ENCODE data around the gene DMC1.

The DMC1 gene

DNA sequence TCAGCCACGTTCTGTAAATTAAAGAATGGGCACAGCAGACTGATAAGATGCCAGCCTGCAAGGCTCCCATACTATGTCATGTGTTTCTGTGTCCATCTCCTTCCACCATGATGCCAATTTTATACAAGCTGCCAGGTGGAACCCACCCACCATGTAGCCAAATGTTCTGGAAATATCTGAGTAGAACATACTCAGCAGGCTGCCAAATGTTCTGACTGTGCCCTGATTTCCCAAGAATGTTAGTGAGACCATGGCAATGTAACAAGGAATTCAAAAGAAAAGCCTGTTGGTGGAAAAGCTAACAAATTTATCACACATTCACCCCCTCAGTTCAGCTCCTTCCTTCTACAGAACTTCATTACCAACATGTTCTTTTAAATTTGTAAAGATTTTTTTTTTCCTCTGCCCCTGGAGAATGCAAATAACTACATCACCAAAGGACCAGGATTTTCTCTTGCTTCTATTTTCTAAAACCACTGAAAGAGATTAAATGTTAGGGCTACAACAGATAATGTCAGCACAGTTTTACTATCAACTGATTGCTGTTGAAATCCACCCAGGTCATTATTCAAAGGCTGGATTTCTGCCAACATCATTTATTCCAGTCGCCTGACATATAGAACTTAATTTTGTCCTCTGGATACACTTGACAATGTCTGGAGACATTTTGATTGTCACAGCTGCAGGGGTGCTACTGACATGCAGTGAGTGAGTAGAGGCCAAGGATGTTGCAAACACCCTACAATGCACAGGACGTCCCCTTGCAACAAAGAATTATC, 3.1 kb downstream of the DMC1 start:
- no peak for DNase-seq

DNA sequence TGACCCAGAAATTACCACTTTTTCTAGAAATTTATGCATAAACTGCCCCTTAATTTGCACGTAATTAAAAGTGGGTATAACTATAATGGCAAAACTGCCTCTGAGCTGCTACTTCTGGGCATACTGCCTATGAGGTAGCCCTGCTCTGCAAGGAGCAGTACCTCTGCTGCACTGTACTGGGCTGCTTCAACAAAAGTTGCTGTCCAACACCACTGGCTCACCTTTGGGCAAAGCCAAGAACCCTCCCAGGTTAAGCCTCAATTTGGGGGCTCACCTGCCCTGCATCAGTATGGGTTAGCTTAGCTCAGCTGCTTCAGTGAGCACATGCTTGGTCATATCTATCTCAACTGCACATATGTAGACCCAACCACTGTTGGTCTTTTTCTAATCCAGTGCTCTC, 4.5 kb downstream of the DMC1 start:
- DNase-seq: no peak

DNA sequence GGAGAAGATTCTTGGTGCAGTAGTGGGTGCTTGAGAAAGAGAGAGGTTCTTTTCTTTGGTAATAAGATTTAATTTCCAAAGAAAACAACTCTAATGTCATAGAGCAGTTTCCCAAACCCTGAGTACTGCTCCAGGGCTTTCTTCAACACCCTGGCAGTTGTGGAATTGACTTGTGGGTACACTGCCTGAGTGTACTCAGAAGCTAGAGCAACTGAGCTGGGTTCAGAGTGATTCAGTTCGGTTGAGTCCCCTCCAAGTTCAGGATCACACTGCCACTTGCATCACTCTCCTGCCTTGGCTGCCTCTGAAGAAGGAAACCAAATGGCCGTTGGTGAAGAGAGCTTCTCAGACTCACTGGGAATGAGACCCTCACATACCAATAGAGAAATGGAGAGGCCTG, 5.3 kb downstream of the DMC1 start:
- no peak for DNase-seq

DNA sequence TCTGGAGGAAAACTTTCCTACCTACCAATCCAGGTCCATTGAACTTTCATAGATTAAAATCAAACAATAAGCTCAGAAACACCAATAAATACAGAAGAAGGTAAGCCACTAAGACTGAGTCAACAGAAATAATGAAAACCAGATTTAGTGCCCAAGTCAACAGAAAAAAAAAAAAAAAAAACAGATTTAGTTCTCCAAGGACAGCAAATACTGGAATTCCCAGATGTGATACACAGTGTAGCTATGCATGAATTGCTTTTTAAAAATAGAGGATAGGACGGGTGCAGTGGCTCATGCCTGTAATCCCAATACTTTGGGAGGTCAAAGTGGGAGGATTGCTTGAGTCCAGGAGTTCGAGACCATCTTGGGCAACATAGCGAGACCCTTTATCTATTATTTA, 15.7 kb downstream of the DMC1 start:
- peak; percentile 47 for DNase-seq

DNA sequence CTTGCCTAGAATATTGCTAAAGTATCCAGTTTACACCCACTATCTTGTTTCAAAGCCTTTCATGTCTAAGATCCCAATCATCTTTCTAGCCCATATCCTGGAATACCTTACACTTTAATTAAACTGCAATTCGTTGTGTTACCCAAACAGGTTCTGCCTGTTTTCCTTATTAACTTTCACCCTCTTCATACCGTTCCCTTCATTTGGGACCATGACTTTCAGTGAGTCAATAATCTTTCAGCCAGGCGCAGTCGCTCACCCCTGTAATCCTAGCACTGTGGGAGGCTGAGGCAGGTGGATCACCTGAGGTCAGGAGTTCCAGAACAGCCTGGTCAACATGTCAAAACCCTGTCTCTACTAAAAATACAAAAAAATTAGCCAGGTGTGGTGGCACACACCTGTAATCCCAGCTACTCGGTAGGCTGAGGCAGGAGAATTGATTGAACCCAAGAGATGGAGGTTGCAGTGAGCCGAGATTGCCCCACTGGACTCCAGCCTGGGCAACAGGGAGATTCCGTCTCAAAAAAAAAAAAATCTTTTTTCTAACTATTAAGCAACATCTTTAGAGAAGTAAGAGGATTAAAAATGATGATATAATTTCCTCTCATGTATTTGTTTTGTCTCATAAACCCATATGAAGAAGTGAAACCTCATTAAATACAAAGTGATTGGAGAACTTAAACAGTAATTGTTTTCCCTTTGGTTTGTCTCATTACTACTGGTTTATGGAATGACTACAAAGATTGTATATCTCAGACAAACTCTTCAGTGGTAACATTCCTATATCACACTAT, 20.7 kb downstream of the DMC1 start:
- no peak for DNase-seq

DNA sequence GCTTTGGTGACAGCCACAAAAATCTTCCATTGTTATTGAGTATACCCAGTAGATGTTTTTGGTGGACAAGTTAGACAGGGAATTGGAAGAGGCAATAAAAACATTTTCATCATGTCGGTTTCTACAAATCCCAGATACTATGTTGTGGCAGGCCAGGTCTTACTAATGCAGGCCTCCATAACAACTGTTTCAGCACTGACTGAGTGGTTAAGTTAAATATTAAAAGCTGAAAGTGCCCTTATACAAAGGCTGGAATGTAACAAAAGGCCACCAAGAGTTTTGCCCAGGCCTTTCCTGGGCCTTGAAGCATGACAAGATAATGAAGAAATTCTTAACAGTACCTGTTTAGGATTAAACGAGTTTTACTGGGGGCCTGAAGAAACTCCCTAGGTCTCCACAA, 29.3 kb downstream of the DMC1 start:
- no peak for DNase-seq

DNA sequence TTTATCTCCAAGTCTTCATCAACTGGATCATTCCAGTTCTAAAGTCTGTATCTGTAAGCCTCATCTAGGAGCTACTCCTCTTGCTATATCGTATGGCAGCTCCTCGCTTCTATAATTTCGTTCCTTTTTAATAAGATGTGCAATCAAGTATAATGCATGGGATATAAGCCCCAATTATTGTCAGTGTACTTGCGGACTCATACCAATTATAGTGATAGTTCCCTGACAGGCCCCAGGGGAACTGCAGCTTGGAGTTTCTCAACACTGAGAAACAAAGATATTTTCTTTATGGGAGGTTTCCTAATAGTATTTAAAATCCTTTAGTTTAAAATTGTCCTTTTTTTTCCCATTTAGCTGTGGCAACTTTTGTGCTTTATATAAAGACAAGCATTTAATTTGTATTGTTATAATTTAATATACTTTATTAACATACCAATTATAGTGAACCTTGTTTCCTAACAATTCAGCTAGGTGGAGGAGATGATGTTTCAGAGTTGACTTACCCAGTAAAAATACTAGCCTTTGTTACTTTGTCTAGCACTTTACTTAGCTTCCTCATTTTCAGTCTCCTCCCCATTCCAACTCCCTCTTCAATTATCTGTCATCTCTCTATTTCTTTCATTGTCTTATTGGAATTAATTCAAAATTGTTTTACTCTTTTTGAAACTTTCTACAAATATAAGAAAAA, 38.6 kb downstream of the DMC1 start:
- no peak for DNase-seq

DNA sequence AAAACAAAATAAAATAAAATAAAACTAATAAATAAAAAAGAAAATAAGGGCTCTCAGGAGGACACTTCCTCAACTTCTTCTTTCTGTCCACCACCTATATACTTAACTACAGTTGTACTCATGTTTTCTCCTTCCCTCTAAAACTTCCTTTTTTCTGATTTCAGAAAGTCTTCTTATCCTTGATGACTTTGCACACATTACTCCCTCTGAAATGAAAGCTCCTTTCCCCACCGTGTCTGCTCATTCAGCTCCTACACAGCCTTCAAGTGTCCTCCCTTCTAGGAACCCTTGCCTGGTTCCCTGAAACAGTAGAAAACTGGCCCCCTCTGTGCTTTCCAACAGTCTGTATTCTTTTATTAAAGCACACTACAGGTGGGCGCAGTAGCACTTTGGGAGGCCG, 45.6 kb downstream of the DMC1 start:
- no peak for DNase-seq

DNA sequence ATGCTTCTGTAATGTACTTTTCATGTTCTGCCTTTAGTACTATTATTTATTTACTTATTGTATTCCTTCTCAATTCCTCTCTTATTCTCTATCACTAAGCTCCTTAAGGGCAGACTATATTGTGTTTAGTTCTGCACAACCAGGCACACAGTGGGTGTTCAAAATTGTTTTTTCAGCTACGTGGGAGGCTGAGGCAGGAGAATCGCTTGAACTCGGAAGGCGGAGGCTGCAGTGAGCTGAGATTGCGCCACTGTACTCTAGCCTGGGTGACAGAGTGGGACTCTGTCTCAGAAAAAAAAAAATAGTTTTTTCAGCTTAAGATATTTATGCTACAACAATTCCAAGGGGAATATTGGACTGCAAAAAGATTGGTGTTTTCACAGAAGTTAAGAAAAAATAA, 46.5 kb downstream of the DMC1 start:
- DNase-seq: no peak

DNA sequence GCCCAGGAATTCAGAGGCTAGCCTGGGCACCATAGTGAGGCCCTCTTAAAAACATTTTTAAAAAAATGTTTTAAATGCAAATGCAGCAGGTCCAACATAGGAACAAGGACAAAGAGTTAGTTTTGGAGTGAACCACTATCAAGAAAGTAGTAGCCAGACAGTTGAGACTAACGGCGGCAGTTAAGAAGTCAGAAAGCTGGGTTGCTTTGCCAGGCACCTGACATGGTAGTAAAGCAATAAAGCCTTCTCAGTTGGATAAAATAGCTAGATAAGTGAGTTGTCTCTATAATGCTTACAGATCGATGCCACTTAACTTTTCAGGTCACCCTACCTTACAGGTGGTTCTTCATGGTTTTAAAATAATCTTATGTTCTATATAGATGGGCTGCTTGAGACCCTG, 47.0 kb downstream of the DMC1 start:
- no peak for DNase-seq

DNA sequence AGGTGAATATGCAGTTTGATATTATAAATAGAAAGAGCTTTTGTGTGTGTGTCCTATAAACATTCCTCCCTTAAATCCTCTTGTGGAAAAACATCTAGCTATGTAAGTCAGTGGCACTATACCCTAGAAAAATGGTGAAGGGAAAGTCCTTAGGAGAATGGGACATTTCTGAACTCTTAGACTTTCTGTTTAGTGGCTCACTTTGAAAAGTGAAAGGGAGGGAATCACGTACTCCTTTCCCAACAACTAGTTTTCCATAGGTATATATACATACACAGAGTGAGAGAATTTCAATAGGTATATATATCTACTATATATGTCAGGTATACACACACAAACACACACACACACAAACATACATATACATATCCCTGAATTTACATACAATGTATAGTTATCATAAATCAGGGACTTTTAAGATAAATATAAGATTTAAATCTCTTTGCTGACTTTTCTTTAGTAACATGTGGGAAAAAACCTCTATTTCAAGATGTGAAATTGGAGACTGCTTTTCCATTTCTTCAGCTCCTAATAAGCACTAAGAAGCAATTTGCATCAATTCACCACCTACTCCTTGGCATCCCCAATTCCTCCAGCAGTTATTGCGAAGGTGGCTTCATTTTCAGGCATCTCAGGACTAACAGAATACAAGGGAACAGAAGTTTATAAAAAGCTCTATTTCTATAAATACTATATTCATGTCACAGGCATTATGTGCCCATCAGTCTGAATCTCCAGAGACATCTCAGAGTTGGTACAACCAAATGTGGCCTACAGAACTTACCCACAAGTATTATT, 50.3 kb downstream of the DMC1 start:
- no peak for DNase-seq

DNA sequence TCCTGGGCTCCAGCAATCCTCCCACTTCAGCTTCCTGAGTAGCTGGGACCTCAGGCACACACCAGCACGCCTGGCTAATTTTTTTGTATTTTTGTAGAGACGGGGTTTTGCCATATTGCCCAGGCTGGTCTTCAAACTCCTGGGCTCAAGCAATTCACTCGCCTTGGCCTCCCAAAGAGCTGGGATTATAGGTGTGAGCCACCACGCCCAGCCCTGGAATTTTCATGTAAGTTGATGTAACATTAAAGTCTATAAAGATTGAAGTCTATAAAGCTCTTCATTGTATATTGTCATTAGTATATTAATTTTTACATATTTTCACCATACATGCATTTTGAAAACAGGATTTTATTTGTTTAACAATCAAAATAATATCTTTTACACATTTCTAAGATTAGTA, 51.4 kb downstream of the DMC1 start:
- no peak for DNase-seq

DNA sequence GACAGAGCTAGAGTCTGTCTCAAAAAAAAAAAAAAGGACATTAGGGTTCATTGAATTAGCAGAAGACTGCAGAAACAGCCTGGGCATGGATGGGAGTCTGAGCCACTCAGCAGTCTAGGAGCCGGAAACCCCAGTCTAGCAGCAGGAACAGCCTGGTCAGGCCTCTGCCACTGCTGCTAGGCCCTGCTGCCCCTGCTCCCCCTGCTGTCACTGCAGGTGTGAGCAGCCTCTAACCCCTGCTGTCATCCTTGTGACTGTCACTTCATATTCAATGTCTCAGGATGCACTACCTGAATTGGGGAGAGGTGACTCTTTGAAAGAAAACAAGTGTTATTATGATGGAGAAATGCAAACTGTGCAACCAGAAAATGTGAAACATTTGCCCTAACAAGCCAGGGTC, 56.9 kb downstream of the DMC1 start:
- no peak for DNase-seq

DNA sequence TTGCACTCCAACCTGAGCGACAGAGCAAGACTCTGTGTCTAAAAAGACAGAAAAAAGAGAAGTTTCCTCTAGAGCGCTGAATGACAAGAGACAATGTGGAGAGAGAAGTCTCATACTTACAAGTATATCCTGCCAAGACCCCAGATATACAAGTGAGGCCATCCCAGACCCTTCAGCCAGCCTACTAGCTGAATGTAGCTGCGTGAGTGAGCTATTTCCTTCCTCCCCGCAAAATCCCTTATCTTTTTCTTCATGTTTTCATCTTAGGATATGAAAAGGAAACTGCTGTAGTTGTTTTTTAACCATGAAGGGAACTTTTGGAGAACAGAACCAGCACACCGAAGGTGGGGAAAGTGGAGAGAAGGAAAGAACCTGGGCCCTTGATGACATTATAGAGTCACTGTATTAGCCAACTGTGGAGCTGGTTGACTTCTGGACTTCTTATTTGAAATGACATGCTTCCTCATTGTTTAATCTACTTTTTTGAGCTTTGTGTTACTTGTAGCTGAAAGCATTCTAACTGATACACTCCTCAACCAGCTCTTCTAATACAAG, 59.5 kb downstream of the DMC1 start:
- DNase-seq: no peak

DNA sequence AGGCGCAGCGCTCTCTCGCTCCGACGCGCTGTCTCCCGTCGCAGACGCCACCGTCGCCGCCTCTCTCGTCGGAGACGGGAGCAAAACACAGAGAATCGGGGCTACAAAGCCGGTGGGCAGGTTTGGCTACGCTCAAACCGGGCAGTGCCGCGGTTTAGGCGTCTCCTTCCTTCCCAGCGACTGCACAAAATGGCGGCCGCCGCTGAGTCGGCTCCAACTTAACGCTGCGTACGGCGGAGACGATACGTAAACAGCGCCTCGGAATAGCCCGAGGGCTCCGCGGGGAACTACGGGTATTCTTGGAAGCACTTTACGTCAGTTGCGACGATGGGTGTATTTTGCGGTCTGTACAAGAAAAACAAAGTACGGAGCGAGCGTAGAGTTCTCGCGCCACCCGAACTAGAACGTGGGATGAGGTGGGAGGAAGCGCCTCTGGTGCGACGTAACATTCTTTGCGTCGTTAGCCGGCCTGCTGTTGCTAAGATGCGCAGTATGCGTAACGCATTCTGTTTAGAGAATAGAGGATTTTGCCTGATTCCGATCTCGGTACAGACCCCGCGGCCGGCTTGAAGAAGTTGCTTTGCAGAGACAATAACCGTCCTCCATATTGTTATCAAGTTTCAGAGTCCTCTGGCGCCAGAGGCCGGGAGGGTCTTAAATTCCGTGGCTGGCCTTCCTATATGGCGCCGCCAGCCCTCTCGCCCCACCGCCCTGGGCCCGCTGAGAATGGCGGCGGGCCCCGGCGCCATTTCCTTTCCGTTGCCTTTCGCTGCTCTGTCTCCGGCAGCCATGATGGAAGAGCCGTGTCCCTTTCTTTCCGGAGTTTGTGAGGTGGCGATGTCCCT, 63.6 kb downstream of the DMC1 start, which contains the start of gene DDX17:
Gene DDX17 (minus strand): TSS at position 194 of the 845 bp plus-strand sequence.
- DNase-seq: peak; percentile 96

DNA sequence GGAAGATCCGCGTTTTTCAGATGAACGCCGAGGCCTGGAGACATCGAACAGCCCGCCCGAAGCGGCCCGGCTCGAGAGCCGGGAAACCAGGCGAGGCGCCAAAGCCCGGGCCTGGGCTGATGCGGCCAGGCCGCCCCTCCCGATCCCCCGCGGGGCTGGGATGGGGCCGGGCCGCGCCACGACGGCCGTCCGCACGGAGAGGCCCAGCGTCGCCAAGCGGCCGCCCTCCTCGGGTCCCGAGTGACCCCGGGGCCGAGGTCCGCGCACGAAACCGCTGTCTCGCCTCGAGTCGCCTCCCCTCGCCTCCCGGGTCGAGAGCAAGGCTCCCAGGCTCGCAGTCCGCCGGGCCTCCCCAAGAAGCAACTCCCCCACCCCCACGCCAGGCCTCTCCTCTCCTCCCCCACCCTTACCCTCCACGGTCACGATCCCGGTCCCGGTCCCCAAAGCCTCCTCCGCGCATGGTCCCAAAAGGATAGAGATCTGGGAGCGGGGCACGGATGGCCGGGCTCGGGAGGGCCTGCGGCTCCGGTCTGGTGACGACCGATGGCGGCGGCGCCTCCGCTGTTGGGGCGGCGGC, 64.4 kb downstream of the DMC1 start:
- peak; percentile 44 for DNase-seq

DNA sequence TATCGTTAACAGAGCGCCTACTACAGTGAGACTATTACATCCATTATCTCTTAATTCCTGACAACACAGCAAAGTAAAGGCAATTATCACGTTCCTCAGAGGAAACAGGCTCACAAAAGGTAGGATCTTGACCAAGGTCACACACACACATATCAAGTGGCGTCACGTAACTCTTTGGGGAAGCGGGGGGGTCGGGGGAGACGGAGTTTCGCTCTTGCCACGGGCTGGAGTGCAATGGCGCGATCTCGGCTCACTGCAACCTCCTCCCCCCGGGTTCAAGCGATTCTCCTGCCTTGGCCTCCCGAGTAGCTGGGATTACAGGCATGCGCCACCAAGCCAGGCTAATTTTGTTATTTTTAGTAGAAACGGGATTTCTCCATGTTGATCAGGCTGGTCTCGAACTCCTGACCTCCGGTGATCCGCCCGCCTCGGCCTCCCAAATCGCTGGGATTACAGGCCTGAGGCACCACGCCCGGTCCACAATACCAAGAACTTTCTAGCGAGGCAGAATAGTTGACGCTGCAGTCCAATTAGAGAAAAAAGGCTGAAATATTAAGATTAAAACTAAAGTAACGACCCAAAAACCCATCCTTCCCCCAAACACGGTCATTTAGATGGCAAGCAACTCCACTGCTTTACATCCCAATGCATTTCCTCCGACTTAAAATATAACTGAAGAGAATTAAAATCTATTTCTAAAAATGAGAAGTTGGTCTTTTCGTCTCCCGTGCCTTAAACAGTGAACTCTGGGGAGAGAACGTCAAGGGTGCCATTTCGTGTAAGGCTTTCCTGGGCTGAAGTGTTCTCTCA, 65.0 kb downstream of the DMC1 start:
- DNase-seq: peak; percentile 61

DNA sequence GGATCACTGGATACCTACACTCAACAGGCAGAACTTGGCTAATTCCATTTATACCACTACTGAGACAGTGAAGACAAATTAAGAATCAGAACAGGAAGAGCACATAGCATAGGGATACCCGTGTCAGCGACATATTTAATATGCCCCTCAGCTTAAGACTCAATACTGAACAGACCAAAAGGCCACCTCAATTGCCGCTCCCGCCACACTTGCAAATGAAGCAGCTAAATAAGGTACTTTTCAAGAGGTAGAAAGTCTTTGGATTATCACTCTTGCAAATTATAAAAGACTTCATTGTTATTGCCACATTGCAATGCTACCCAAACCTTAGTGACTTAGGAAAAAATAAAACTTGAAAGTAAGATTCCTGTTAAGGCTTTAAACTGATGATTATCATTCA, 67.0 kb downstream of the DMC1 start:
- no peak for DNase-seq

DNA sequence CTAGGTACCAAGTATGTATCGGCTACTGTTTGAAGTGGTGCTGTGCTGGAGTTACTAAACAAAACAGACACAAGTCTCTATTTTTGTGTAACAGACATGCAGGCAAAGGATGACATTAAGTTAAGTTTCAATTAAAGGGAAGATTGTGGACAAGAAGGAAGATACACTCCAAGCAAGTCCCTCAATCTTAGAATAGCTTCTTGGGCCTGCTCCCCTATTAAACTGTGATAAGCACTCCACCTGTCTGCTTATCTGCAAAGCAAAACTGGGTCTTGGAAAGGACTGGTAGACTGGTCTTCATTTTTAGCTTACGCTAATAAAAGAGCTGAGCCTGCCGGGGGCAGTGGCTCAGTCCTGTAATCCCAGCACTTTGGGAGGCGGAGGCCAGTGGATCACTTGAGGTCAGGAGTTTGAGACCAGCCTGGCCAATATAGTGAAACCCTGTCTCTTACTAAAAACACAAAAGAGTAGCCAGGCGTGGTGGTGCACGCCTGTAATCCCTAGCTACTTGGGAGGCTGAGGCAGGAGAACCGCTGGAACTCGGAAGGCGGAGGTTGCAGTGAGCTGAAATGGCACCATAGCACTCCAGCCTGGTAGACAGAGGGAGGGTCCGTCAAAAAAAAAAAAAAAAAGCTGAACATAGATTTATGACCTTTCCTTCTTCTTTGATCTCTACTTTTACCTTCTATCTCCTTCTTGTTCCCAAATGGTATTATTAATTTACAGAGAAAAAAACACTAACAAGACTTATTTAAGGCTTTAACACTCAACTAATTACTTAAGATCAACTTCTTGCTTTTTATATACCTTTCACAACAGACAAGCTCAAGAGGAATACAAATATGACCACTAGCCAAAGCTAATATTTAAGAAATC, 67.9 kb downstream of the DMC1 start:
- no peak for DNase-seq

Data from EL (cell line).